NCI-H1694 treated with DMSO at 0.1 percent for 48 hours (cell line): Measurements from ENCODE around the gene TNIP1.

Experiments used
- DNase-seq: peaks from one replicate; lab custom pipeline; 2025; lab: John Stamatoyannopoulos, UW

The TNIP1 gene

GRCh38 chr5:151083081-151083676, 2.3 kb upstream of the TNIP1 start:
- DNase-seq, result no peak

DNA sequence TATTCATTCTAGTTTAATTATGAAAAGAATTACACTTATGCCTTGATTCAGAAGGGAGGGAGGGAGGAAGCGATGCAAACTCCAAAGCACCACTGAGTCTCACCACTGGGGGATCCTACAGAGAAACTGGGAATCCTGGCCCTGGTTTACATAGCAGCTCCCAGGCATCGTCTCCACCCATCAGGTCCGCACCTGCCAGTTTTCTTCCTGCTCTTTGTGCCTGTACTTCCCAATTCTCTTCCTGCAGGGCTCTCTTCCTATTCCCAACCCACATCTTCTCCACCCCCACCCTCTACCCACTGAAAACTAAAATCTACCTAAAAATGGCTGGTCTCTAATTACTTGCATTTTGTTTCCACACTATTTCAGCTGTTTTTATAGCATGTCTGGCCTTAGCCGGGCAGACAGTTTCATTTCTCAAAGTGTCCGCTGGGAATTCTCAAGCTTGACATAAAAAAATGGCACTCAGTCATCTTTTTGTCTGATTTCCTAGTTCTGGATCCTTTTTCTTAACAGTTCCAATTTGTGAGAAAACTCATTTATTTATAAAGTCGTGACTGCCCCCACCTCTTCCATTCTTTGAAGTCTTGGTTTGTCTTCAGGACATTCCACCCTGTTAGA, 1.6 kb upstream of the TNIP1 start:
- no peak for DNase-seq

DNA sequence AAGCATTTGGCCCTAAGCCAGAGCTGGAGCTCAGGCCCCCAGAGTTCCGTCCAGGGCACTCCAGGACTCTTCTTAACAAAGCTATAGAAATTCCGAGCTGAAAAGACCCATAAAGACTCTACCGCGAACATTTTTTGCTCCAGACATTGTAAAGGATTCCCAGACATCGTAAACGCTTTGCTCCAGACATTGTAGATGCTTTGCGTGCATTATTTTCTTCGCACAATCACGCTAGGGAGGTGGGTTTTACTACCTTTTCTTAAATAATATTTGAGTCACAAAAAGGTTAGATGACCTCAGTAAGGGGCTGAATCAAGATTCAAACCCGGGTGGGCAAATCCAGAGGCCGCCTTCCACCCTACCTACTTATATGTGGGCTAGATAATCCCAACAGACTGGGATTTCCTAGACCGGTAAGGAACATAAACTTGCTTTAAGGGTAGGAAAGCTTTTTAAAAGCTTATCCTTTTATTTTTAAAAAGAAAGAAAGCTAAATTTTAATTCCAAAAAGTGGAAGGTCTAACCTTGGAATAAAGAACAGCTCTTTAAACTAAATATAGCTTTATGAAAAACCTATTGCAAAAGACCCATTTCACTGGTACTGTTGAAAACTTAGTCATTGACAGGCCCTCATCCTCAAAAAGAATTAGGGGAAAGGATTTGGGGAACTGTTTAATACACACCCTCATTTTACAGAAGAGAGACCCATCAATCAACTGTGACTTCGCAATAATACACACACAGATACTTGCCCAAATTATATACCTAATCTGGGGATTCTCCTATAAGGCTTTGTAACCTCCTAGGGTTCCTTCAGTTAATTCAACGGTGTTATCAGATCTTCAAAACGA, 822 bp upstream of the TNIP1 start:
- no peak for DNase-seq

DNA sequence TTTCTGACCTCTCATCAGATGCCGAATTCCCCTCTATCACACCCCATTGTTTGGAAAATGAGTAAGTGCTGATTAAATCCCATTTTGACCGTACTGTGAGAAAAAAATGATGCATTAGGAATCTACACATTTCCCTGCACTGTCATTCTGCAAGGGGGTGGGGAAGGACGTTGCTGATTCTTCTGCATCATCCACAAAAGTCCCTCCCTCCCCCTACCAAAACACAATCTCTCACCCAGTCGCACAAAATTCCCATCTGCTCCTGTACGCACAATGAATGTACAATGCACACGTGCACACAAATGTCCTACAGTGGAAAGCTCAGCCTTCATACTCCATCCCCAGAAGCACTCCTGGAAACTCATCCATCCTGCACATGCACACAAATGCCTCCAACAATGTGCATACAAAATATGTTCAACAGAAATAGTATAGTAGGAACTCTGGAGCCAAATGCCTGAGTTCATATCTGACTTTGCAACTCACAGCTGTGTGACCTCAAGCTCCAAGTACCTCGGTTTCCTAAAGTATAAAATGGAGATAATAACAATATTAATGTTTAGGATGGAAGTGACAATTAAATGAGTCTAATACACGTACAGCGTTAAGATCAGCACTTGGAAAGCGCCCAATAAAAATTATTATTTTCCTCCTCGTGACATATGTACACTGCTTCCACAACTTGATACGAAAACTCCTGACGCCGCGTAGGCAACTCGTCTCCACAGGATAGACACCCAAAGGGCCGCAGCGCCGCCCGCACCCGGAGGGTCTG, 809 bp downstream of the TNIP1 start:
- peak; percentile 45 for DNase-seq

DNA sequence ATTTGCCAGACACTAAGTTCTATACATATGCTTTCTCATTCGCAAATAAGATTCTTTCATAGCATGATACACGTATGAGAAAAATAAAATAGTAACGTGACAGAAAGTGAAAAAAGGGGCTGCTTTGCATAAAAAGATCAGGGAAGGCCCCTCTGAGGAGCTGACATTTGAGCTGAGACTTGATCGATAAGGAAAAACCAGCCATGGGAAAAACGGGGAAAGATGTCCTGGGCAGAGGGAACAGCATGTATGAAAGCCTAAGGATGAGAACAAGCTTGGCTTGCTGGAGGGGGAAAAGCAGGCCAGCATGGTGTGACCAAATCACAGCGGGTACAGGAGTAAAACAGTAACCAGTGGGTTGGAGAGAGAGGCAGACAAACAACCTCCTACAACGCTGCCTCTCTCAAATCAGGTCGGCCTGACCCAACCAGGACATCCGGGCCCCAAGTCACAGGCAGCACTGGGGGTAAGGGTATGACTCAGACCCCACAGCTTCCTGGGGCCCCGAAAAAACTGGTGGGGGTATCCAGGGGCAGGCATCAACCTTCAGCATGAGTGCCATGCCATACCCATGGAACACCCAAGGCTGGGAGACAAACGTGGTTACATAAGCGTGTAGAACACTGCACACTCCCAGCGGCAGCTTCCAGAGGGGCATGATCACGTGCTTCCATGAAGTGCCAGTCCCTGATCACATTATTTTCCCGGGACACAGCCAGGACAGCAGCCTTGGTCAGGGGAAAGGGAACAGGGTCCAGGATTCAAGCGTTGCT, 2.2 kb downstream of the TNIP1 start:
- DNase-seq, result no peak

- no peak for DNase-seq
These were observed 2.9 kb downstream of the TNIP1 start for GRCh38 chr5:151077967-151078366.

- no peak for DNase-seq
These were observed 3.4 kb downstream of the TNIP1 start for GRCh38 chr5:151077419-151077818.

GRCh38 chr5:151076616-151077015, 4.2 kb downstream of the TNIP1 start:
- DNase-seq, result no peak

DNA sequence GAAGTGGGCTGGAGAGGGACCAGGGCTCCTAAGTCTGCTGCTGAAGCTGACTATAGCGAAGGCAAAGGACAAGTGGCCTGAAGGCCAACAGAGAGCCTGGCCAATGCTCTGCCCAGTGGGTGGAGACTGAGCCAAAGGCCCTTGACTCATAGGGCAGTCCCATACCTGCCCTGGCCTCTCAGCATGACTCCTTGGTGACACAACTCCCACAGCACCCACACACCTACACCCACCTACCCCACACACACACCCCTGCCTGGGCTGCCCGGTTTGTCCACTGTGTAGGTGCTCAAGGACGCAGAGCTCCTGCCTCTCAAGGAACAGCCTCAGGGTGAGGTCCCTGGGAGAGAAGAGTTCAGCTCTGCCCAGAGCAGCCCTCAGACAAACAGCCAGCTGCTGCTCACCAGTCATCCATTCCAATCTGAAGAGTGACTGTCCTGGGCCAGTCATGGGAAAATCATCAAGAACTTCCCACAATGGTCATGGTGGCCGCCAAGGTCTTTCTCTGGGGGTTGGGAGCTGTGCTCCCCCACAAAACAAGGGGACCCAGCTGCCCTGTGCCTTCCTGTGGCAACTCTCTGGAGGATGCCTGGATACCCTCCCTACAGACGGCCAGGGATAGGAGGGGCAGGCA, 5.0 kb downstream of the TNIP1 start:
- no peak for DNase-seq

GRCh38 chr5:151074557-151074956, 6.3 kb downstream of the TNIP1 start:
- DNase-seq, result no peak

DNA sequence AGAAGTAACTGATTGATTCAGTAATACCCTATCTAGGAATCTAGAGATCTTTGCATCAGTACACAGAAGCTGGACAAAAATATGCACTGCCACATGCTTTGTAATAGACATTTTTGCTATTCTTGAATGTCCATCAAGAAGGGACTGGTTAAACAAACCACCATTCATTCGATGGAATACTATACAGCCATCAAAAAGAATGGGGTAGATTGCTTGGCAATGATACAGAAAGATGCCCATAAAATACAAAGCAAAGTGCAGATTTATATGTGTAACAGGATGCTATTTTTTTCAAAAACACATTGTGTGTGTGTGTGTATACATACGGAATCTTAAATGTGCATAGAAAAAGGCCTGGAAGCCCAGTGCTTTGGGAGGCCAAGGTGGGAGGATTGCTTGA, 7.6 kb downstream of the TNIP1 start:
- no peak for DNase-seq

DNA sequence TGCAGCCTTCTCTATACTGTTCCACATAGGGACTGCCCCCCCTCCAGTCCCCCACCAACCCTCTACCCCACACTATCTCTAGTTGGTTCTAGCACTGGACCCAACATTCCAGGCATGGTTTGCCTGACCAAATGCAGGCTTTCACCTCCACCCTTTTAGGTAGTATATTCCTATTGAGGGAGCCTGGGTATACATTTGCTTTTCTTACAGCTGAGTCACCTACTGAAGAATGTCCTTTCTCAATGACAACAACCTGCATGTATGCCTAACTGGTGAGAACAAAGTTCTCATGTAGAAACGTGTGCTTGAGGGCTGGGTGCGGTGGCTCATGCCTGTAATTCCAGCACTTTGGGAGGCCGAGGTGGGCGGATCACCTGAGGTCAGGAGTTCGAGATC, 8.2 kb downstream of the TNIP1 start:
- no peak for DNase-seq

- DNase-seq, result no peak
These were observed 8.8 kb downstream of the TNIP1 start for GRCh38 chr5:151071848-151072629.

DNA sequence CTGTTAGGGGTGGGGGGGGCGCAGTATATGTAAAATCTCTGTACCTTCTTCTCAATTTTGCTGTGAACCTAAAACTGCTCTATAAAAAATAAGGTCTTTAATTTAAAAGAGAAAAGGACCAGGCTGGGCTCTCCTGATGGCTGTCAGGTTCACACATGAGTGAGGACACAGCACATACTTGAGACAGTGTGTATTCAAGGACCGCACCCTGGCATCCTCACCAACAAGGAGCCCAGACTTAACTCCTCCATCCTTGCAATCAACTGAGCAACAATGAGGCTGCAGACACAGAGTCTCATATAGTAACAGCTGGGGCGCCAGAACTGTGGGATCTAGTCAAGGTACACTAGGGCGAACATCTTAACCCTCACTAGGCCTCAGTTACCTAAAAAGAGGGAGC, 9.8 kb downstream of the TNIP1 start:
- DNase-seq, result no peak

DNA sequence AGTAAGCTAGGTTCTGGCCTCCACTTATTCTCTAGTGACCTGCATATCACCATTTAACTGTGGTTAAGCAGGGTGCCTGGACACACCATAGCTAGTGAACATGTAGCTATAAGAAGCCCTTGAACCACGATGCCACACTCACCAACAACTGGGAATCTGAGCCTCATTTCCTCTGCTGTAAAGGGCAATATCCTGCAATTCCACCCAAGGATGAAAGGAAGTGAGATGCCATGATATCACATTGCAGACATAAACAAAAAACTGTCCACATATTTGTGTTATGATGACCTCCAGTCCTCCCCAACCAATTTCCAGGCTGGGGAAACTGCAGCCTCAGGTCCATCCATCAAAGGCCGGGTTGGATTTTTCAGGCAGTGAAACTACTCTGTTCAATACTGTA, 10.4 kb downstream of the TNIP1 start:
- DNase-seq, result no peak

- DNase-seq, result no peak
These were observed 12.2 kb downstream of the TNIP1 start for GRCh38 chr5:151068433-151069197.

- DNase-seq, result no peak
These were observed 13.0 kb downstream of the TNIP1 start for GRCh38 chr5:151067632-151068432.

DNA sequence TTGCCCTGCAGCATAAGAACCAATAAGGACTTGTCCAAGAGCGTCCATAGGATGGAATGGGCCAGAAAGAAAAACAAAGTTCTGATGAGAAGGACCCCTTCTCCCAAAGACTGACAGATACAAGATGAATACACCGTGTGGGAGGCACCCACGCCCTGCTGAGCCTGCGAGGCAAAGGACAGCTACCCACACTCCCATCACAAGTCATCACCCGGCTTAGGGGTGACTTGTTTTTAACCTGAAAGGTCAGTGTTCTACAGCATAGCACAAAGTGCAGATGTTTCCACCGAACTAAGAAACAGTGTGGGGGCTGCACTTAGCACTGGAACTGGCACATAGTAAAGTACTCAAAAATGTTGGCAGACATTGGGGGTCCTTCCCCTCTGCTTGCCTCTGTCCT, 13.9 kb downstream of the TNIP1 start:
- DNase-seq, result no peak

DNA sequence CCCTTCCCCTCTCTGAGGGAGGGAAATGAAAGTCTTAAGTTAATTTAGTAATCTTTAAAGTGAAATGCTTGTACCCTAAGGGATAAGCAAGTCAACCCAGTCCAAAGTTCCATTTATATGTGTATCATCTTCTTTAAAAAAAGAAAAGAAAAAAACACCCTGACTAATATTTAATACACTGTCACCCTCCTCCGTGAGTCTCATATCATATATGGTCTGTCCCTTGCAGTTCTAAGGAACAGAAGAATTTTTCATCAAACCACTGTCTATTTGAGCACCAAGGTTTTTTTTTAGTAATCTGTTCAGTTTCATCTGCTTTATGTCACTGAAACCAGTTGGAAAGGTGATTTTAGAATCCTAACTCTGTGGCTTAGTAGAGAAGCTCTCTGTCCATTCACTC, 15.2 kb downstream of the TNIP1 start:
- DNase-seq, result no peak
